Activated naive CD4-positive, alpha-beta T cell treated with anti-CD3 and anti-CD28 coated beads for 36 hours (primary cell): ENCODE results near the gene FLAD1. TPM values are rescaled to one million over a fixed set of nuclear protein-coding genes. Genes with fewer than 3 reads are reported as not detected.

Experiments used
- CTCF ChIA-PET: fragments of 350-600 bp; sonication (Branson Sonifier 250); formaldehyde crosslinking; loops from one replicate; lab custom pipeline; 2021; ENCODE audit warnings: antibody characterized with exemption; lab: Charles Lee
- DNase-seq: peaks from one replicate; pipeline ENCODE4 v3.0.0-alpha.2; 2020
- H3K27ac Mint-ChIP-seq: one replicate; pipeline ENCODE4 v1.8.0; 2021; ENCODE audit warnings: mild to moderate bottlenecking, mixed read lengths
- H3K27me3 Mint-ChIP-seq: one replicate; pipeline ENCODE4 v1.8.0; 2021; ENCODE audit warnings: low read depth, mixed read lengths
- H3K36me3 Mint-ChIP-seq: one replicate; pipeline ENCODE4 v1.8.0; 2021; ENCODE audit warnings: low read depth, mixed read lengths
- H3K4me1 Mint-ChIP-seq: one replicate; pipeline ENCODE4 v1.8.0; 2021; ENCODE audit warnings: low read depth, mixed read lengths
- H3K4me3 Mint-ChIP-seq: one replicate; pipeline ENCODE4 v1.8.0; 2021; ENCODE audit warnings: mild to moderate bottlenecking, moderate library complexity, mixed read lengths
- H3K9me3 Mint-ChIP-seq: one replicate; pipeline ENCODE4 v1.8.0; 2021; ENCODE audit warnings: mixed read lengths
- intact Hi-C: fragments of 100-400 bp; cut with micrococcal nuclease; formaldehyde crosslinking; loops from one replicate; pipeline ENCODE4 v1.15.1; 2023
- total RNA-seq, 2 experiments: library from RNA; stranded (reverse); gene quantifications; one replicate each; pipeline ENCODE4 v1.2.3, GENCODE V29; 2021

FLAD1 gene
- total RNA-seq: 10 to 100 TPM; 27.2 to 30.0 TPM

DNA sequence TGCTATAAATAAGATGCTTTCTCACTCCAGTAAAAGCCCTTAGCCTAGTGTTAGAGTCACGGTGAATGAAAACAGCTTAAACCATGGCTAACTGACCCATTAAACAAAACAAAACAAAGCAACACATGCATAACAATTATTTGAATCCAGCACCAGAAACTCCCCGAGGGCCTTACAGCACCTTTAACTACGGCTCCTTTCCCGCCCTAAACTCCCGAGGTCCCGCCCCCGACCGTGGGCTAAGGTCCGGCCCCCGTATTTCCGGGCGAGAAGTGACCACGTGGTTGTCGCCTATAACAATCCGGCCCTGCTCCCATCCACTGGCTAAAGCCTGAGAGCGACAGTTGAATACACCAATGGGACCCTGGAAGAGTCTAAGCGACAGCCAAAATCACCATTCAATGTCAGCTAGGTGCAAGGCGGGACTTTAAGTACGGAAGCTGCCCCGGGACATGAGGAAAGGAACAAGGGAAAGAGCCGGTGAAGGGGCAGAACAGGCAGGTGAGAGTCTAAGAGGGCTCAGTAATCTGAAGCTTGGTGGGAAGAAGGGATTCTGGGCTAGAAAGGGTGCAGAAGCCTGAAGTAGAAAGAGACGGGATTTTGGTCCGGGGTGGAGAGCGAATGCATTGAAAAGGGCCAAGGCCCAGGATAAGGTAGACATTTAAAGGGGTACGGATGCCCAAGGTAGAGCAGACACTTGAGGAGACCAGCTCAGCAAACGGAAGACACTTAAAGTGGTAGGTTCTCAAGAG, at the start of gene FLAD1:
FLAD1 (plus strand) TSS at position 448 of the 752 bp plus-strand sequence. CDS start 351 bp downstream, outside the sequence.
- H3K27me3 Mint-ChIP-seq: no peaks in the 10 kb centered on the region
- no peaks in the 10 kb centered on the region for H3K9me3 Mint-ChIP-seq
- no peak within 1 kb of the TSS for H3K4me3 Mint-ChIP-seq
- intact Hi-C loops: loop anchor here (1.0 kb wide), 4 partner anchors 9 to 34 kb away; partner anchors contain the start of gene CKS1B
- peaks cover 18% of the 10 kb centered on the region for H3K36me3 Mint-ChIP-seq
- peak; percentile 99 for DNase-seq
- CTCF ChIA-PET: interaction anchor here (0.7 to 4.1 kb wide), 11 partner anchors 11 to 77 kb away, joined by 3 to 30 read pairs (median 4); partner anchors contain the start of genes ADAM15, PBXIP1 and PYGO2
- peaks cover 30% of the 10 kb centered on the region for H3K4me1 Mint-ChIP-seq
- H3K27ac Mint-ChIP-seq: no peak within 1 kb of the TSS

DNA sequence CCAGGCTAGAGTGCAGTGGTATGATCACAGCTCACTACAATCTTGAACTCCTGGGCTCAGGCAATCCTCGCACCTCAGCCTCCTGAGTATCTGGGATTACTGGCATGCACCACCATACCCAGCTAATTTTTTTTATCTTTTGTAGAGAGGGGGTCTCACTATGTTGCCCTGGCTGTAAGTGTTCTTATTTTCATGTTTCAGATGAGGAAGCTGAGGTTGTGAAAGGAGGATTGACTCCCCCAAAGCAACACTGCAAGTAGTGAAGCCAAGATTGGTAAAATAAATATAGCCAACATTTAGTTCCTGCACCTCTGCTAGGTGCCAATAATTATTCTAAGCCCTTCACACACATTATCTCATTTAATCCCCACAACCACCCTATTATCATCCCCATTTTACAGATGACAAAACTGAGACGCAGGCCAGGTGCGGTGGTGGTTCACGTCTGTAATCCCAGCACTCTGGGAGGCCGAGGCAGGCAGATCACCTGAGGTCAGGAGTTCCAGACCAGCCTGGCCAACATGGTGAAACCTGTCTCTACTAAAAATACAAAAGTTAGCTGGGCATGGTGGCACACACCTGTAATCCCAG, 48.7 kb upstream of the FLAD1 start:
- no peak for DNase-seq

GRCh38 chr1:154935749-154936554, 47.2 kb upstream of the FLAD1 start:
- peaks cover 5% of the 10 kb centered on the region for H3K36me3 Mint-ChIP-seq
- intact Hi-C loops: loop anchor here (1.0 to 5.0 kb wide), 6 partner anchors 19 to 609 kb away; partner anchors contain the start of genes ATP8B2, CKS1B and SLC50A1
- no peaks in the 10 kb centered on the region for H3K9me3 Mint-ChIP-seq
- H3K27me3 Mint-ChIP-seq: no peaks in the 10 kb centered on the region
- H3K27ac Mint-ChIP-seq: peak overlapping the region; percentile 97
- peaks cover 40% of the 10 kb centered on the region for H3K4me1 Mint-ChIP-seq
- no peak for DNase-seq
- CTCF ChIA-PET: interaction anchor here (0.7 to 1.9 kb wide), 12 partner anchors 9 to 376 kb away, joined by 3 to 6 read pairs (median 3); no protein-coding TSS in a partner anchor
- H3K4me3 Mint-ChIP-seq: peak overlapping the region; percentile 83

More for the DNA sequence above, 48.7 kb upstream of the FLAD1 start:
- CTCF ChIA-PET: interaction anchor here (0.6 to 1.2 kb wide), 3 partner anchors 151 to 197 kb away, joined by 3 to 4 read pairs (median 3); no protein-coding TSS in a partner anchor
- intact Hi-C loops: no loop called here
- no peaks in the 10 kb centered on the region for H3K27me3 Mint-ChIP-seq
- H3K9me3 Mint-ChIP-seq: no peaks in the 10 kb centered on the region
- no peak overlapping the region for H3K27ac Mint-ChIP-seq
- no peak overlapping the region for H3K4me3 Mint-ChIP-seq
- H3K4me1 Mint-ChIP-seq: peaks cover 30% of the 10 kb centered on the region
- H3K36me3 Mint-ChIP-seq: peaks cover 11% of the 10 kb centered on the region

- Mint-ChIP-seq H3K36me3 (peaks cover 5% of the 10 kb centered on the region), H3K4me3 (peak within 1 kb of the TSS; percentile 83), H3K4me1 (peaks cover 47% of the 10 kb centered on the region), H3K27me3 (no peaks in the 10 kb centered on the region), H3K27ac (peak within 1 kb of the TSS; percentile 97), H3K9me3 (no peaks in the 10 kb centered on the region)
- intact Hi-C loops: loop anchor here (1.0 to 5.0 kb wide), 6 partner anchors 19 to 609 kb away; partner anchors contain the start of genes ATP8B2, CKS1B and SLC50A1
- CTCF ChIA-PET: interaction anchor here (0.5 to 1.9 kb wide), 11 partner anchors 8 to 377 kb away, joined by 3 to 6 read pairs (median 3); no protein-coding TSS in a partner anchor
- DNase-seq: peak; percentile 97
These were observed 46.5 kb upstream of the FLAD1 start, which contains the start of gene PMVK for GRCh38 chr1:154936555-154937084. Gene PMVK (minus strand): TSS chr1:154936719. CDS start chr1:154936685, 34 bp downstream.

GRCh38 chr1:154937085-154937987, 45.8 kb upstream of the FLAD1 start:
- DNase-seq: peak; percentile 94
- CTCF ChIA-PET: interaction anchor here (0.5 to 1.5 kb wide), 6 partner anchors 15 to 378 kb away, joined by 3 to 5 read pairs (median 3); no protein-coding TSS in a partner anchor
- Mint-ChIP-seq H3K9me3 (no peaks in the 10 kb centered on the region), H3K36me3 (peaks cover 5% of the 10 kb centered on the region), H3K4me1 (peaks cover 54% of the 10 kb centered on the region), H3K27ac (peak overlapping the region; percentile 97), H3K27me3 (no peaks in the 10 kb centered on the region), H3K4me3 (peak overlapping the region; percentile 83)
- intact Hi-C loops: loop anchor here (5.0 kb wide), 3 partner anchors 200 to 610 kb away; partner anchors contain the start of genes ATP8B2 and SLC50A1

- Mint-ChIP-seq H3K4me1 (peaks cover 61% of the 10 kb centered on the region), H3K9me3 (no peaks in the 10 kb centered on the region)
These were observed 45.2 kb upstream of the FLAD1 start for GRCh38 chr1:154937988-154938386.

GRCh38 chr1:154938604-154939399, 44.3 kb upstream of the FLAD1 start:
- Mint-ChIP-seq H3K36me3 (peaks cover 5% of the 10 kb centered on the region), H3K4me3 (peak overlapping the region; percentile 83), H3K9me3 (no peaks in the 10 kb centered on the region), H3K27me3 (no peaks in the 10 kb centered on the region), H3K4me1 (peaks cover 69% of the 10 kb centered on the region), H3K27ac (peak overlapping the region; percentile 97)
- DNase-seq: no peak
- intact Hi-C loops: loop anchor here (5.0 kb wide), 3 partner anchors 198 to 612 kb away; partner anchors contain the start of genes ATP8B2 and SLC50A1
- CTCF ChIA-PET: interaction anchor here (1.1 kb wide), 1 partner anchor 59 kb away, joined by 3 read pairs; no protein-coding TSS in a partner anchor

More at GRCh38 chr1:154937988-154938386, 45.2 kb upstream of the FLAD1 start:
- no peak for DNase-seq
- H3K36me3 Mint-ChIP-seq: peaks cover 5% of the 10 kb centered on the region
- H3K27ac Mint-ChIP-seq: peak overlapping the region; percentile 97
- intact Hi-C loops: loop anchor here (5.0 kb wide), 3 partner anchors 199 to 611 kb away; partner anchors contain the start of genes ATP8B2 and SLC50A1
- CTCF ChIA-PET: interaction anchor here (1.1 to 1.2 kb wide), 2 partner anchors 60 to 81 kb away, joined by 3 read pairs; no protein-coding TSS in a partner anchor
- no peaks in the 10 kb centered on the region for H3K27me3 Mint-ChIP-seq
- H3K4me3 Mint-ChIP-seq: peak overlapping the region; percentile 83

DNA sequence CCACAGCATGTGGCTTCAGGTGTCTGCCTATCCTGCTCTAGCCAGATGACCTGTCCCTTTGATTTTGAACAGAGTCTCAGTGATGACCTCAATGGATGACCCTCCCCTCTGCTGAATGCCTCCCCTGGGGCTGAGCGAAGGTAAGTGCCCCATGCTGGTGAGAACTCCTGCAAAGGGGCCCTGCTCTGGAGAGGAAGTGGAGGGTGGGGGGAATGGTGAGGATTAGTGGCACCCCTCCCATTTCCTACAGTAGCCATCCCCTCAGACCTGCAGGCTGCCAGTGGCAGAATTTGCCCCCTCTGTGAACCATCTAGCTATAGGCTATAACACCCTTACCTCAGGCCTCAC, 43.0 kb upstream of the FLAD1 start:
- no peak for DNase-seq
- H3K27ac Mint-ChIP-seq: peak overlapping the region; percentile 92
- no peaks in the 10 kb centered on the region for H3K27me3 Mint-ChIP-seq
- no peaks in the 10 kb centered on the region for H3K9me3 Mint-ChIP-seq
- H3K36me3 Mint-ChIP-seq: peaks cover 4% of the 10 kb centered on the region
- intact Hi-C loops: no loop called here
- peaks cover 66% of the 10 kb centered on the region for H3K4me1 Mint-ChIP-seq
- no peak overlapping the region for H3K4me3 Mint-ChIP-seq
- CTCF ChIA-PET: interaction anchor here (0.9 to 1.4 kb wide), 4 partner anchors 12 to 271 kb away, joined by 3 to 4 read pairs (median 4); no protein-coding TSS in a partner anchor

DNA sequence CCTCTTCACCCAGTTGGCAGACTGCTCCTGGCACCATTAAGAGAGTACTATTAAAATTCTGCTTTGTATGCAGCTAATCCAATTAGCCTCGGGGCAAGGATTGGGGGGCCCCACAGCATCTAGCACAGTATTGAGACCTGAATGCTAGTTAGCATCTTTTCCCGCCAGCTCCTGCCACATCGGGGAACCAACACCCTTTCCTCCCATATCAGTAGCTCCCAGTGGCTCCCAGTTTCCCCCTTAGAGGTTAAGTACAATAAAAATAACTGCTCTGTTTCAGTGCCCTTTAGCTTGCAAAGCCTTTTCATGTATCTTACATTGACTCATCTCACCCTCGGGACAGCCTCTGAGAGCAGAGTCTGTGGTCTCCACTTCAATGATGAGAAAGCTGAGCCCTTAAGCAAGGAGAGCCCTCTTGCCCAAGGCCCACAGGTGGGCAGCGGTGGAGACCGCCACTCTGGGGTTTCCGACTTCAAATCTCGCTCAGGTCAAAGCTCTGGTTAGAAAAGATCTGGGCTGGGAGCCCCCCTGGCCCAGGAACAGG, 42.4 kb upstream of the FLAD1 start:
- no peaks in the 10 kb centered on the region for H3K9me3 Mint-ChIP-seq
- H3K27ac Mint-ChIP-seq: peak overlapping the region; percentile 92
- peaks cover 3% of the 10 kb centered on the region for H3K36me3 Mint-ChIP-seq
- no peak overlapping the region for H3K4me3 Mint-ChIP-seq
- H3K4me1 Mint-ChIP-seq: peaks cover 65% of the 10 kb centered on the region
- DNase-seq: peak; percentile 55
- intact Hi-C loops: no loop called here
- no peaks in the 10 kb centered on the region for H3K27me3 Mint-ChIP-seq
- CTCF ChIA-PET: interaction anchor here (0.9 to 1.4 kb wide), 4 partner anchors 11 to 271 kb away, joined by 3 to 4 read pairs (median 4); no protein-coding TSS in a partner anchor
